GM19397 (cell line): ENCODE data around the gene MSX2.

Source experiments
- ATAC-seq: cut with Tn5 transposase; IDR thresholded peaks from one replicate; pipeline ENCODE4 v1.9.1; 2021; ENCODE audit warnings: mild to moderate bottlenecking, moderate library complexity; ENCODE audit not compliant: unreplicated experiment

Gene MSX2

DNA sequence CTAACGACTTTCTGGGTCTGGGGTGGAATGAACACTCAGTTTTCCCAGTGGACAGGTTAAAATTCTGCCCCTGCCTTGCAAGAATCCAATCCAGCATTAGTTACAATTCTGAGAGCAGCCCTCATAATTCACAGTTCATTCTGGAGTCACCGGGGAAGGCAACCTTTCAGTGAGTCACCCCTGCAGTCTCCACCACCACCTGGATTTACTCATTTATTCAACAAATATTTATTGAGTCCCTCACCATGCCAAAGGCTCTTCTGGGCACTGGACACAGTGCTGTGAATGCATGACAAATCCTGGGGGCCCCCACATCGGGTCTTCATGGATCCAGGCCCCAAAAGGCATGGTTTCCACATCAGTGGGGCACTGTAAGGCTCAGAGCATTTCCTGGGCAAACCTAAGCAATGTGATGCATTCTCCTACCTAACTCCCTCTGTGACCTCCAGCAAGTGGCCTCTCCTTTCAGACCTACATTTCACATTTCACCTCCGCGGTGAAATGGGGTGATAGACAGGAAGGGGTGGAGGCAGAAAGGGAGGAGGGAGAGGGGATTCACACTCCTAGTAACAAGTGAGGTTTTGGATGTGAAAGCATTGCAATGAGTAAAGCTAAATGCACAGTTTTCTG lies 6.4 kb upstream of the MSX2 start:
- ATAC-seq: no peak

DNA sequence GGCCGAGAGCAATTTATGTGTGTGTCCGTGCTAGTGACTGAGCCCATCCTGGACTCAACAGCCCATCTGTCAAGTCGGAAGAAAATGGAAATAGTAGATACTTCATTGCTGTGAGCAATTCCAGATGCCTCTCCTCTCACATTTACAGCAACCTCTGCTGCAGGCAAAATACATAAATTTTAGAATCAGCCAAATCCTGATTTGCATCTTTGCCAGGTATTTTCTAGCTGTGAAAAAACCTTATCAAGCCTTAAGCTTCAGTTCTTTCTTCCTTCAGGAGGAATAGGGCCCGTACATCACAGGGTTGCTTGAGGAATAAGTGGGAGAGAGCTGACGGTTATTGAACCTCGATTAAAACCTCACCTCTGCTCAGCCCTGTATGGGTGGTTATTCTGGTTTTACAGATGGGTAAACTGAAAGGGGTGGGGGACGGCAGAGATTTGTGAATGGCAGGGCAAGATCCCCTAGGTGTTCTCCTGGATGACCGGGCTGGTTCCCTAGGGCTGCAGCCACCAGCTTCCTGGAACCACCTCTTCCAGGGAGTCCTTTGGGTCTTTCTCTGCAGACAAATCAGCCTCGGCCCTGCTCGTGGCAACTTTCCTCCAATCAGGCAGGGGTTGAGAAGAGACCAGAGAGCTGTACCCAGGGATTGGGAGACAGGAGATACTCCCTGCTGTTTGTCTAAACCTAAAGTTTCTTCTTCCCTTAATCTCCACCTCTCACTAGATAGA lies 5.3 kb upstream of the MSX2 start:
- no peak for ATAC-seq

DNA sequence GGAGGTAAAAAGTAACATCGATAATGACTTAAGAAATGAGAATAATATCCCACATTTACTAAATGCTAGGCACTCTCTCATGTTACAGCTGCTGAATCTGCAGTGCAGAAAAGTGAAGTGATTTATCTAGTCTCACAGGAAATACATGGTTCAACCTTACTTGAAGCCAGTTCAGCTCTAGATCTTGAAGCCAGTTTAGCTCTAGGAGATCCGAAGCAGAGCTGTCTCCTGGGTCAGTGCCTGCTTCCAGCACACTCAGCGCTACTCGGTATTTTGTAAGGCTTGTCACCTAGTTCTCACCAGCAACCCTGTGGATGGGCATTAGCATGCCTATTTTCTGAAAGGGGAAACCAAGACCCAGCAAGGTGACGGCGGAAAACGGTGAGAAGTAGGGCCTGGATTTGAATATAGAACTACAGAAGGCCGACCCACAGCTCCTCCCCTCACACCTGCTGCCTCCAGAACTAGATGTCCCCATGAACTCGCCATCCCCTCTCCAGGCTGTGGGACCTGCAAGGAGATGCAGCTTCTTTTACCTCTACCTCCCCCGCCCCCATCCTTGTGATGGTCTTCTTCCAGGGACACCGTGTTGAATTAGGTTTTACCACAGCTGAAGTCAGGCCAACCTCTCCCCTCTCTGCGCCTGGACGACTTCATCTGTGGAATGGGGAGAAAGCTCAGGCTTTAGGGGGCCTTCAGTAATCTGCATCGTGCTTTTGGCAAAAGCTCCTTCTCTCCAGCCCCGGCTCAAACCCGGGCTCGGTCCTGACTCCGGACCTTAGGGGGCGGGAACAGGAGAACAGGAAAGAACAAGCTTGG lies 4.4 kb upstream of the MSX2 start:
- ATAC-seq: no peak

DNA sequence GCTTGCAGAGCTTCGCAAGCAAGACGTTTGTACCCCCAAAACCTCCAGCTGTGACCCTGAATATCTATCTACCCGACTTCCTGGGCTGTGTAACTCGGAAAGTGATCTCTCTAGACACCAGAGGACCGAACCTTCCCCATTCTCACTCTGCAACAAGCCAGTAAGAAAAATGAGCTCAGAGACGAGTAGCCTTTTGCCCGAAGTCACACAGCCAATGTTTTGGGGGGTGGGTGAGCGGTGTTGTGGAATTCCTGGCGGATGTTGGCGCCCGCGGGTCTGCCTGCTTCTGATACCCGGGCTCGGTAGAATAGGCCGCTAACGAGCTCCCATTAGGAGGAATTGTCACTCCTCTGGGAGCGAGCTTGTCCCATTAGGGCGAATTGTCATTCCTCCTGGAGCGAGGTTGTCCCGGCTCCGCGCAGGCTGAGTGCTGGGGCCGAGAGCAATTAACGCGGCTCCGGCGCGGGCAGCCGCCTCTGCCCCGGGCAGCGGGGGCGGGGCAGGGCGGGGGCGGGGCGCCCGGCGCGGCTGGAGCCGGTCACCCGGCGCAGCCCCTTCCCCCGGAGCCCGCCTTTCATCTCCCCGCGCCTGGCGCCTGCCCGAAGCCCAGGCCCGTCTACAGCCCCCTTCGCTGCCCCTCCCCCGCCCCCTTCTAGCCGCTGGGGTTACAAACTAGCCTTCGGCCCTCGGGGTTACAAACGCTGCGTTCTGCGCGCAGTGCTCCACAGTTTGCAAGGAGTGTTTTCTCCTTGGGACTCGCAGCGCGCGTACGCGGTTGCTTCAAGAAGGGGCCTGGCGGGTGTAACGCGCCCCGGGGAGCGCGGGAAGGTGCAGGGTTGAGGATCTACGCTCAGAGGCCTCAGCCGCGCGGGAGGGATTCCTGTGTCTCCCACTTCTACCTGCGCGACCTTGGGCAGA lies 3.5 kb upstream of the MSX2 start:
- no peak for ATAC-seq

DNA sequence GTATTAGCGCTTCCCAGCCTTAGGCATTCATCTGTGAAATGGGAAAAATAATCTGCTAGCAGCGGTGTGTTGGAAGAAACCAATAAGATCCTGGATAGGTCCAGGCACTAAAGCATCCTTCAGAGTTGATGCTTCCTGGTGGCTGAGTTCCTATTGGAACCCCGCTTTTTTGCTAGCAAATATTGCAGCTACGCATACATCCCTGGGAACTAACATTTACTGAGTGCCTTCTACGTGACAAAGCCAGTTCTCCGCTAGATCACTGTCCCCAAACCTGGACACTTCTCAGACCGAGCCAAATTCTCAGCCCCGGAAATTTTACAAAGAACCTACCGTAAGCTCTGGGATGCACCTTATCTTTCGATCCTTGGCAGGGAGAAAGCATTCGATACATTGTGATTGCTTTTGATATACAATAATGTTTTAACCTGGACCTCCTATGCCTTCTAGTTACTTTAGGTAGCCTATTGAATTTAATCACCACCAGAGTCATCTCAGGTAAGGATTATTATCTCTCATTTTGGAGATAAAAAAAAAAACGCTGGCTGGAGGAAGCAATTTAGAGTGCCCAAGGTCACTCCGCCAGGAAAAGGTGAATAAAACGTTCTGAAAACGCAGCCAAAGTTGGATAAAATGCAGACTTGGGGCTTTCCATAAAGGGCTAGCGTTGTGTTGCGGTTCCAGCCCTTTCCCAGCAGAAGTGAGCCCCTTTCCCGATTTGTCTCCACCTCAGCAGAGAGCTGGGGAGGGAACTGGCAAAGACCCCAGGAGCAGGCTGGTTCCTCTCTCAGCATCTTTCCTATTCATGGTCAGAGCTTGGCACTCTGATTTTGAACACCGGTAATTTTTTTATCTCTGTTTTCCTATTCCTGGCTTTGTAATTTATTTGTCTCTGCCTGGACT lies 2.6 kb upstream of the MSX2 start:
- ATAC-seq: no peak

DNA sequence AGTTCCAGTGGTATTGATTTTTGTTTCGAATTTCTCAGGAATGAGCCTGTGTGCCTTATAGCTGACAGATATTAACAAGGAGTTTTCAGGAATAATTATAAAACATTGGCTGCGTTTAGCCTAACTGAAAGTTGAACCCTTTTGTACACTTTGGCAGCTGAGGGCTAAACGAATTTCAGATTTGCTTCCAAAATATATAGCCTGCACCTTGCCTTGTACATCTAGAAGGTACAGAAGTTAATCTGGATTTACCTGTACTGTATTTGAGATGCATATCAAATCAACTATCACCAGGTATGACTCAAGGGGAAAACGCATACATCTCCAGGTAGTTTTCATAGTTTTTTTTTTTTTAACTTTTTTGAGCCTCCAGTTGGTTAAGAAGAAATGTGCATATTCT lies 1.9 kb upstream of the MSX2 start:
- ATAC-seq: no peak

DNA sequence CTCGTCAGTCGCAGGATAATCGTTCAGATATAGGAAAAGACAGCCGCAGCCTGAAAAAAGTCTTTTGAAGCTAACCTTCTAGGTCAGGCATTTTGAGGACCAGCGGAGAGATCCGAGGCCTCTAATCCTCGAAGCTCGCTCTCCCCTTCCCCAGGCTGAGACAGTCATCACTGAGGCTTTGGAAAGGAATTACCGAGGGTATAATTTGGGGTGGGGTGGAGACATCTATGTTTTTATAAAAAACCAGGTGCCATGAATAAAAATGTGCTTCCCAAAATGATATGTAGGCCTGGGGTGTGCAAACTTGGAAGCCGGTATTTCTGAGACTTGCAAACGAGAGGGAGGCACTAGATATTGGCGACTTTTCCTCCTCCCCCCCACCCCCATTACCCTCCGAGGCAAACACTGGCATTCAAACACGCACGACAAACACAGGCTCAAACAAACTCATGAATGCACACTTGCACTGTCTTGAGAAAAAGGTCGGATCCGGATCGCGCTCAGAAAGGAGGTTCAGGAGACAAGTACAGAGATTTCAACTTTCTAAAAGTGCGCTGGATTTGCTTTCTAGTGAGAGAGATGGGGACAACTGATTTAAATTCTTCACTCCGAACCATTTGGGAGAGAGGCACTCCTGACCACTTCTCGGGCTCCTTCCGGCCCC lies 935 bp upstream of the MSX2 start:
- ATAC-seq: no peak

DNA sequence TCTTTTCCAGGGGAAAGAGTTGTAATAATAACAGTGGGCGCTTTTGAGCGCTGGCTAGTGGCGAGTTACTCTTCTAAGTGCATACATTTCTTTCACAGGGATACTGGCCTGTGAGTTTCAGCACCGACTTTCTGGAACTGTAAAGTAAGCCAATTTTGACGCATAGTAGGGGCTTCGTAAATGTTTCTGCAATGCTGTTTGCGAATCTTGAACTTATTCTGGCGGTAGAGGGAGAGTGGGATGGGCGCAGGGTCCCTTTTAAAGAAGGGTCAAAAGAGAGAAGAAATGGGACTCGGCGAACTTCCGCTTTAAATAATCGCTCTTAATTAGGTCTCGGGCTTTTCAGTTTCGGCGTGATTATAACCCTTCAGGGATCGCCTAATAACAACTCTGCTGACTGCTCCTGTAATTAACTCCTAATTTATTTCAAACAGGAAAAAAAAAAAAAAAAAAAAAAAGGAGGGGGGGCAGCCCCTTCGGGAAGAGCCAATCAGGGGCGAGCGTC lies 351 bp upstream of the MSX2 start:
- no peak for ATAC-seq

DNA sequence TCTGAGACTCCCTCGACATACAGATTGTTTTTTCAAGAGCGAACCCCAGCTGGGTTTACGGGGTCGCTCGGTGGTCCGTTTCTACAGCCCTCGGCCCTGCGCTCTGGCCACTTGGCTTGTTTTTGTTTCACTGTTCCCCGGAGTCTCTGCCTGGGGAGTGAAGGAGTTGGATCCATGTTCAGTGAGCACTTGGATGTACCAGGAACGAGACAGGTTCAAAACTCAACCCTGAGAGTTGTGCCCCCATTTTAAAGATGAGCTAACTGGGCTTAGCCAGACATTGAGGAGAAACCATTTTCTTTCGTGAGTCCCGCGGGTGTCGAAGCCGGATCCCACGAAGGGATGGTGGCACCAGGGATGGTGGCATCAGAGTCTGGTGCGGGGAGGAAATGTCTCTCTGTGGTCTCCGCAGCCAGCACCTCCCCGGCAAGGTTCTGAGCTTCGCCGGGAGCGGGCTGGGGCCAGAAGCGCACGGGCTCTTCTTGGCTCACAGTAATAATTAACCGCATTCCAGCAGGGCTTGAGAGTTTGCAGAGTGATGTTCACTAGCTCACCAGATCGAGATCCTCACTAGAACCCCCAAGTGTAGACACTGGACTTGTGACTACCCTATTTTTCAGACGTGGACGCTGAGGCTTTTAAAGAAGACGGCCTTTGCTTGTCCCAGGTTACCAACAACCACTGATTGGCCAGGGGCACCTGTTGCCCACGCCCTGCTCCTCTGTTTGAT lies 1.0 kb downstream of the MSX2 start:
- ATAC-seq: no peak

DNA sequence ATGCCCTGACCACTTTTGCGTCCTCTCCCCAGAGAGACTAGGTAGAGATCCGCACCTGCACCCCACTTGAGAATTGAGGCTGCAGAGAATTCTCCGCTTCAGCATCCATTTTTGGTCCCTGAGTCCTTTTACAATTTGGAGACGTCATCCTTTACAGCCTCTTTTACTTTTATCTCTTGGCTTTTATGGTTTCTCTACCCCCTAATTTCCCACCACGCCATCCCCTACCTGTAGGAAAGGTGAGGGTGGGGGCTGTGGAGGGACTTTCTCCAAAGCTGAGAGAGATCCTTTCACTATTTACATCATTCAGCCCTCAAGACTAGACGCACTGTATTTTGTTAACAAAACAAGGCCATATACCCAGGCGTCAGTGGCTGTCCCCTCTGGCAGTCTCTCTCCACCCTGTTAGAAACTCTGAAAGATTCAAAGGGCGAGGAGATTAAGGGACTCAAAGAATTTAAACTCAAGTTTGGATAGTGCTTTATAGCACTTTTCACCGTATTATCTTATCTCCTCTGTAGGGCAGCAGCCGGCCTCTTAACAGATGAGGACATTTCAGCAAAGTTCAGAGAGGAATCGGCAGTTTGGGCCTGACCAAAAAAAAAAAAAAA lies 1.7 kb downstream of the MSX2 start:
- no peak for ATAC-seq

DNA sequence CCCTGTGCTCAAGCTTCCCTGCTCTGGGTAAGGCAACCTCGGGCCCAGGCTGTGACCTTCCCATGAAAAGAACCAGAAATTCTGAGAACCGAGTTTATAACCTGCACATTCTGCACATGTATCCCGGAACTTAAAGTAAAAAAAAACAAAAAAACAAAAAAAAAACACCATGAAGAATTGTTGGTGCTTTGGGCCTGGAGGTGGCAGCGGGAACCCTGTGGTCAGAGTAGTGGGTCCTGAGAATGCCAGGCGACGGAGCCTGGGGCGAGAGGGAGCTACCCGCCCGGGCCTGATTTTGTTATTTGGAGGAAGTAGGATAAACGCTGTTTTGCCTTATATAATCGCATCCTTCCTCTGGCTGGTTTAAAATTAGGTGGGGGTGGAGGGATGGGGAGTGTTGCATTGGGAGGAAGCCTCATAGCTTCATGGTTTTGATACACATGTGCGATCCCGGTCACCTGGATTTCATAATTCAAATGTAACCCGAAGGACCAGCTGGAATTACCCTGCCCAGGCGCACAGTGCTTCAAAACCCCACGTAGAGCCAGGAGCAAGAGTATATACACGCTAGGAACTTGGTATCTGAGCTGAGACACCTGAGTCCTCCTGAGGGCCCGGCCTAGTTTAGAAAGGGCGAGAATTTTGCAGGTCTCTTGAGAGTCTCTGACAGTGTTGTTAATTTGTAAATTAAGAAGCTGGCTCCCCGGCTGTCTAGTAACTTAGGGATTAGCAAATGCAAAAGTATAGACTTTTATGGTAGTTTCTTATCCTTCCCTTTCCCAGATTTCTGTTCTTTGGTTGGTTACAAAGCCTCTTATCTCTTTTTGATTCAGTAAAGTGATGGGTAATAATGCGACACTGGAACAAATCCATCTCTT lies 2.8 kb downstream of the MSX2 start:
- ATAC-seq: no peak

DNA sequence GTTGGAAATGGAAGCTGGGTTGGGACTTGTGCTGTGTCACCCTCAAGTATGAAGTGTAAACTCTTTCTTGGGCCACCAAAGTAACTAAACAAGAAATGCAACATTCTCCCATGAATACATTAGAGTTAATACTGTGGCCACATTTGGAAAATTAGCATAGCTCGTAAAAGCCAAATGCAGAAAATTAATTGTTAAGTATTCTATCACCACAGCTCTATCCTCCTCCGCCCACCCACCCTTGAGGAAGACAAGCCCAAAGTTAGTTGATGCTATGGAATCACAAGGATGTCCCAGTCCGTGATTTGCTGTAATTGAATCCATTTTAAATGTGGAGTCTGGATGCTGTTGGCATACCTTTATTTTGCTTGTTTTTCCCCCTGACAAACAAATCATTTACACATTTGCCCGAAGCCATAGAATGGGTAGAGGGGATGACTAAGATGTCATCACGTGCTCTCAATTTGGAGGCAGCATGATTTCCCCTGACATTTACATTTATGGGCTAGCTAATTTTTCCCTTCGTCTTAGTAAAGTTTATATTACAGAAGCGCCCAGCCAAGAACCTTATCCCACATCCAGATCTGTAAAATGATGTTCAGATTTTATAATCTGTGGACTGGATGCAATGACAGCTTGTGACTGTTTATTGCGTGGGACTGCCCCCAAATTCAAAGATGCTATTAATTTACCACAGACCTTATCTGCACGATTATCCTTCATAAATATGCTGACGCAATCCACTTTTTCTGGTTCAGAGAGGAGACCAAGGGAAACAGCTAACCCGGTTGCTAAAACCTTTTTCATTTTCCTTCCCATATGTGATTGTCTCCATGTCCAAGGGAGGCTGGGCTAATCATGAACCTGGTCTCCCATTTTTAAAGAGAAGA lies 3.7 kb downstream of the MSX2 start:
- ATAC-seq: no peak

DNA sequence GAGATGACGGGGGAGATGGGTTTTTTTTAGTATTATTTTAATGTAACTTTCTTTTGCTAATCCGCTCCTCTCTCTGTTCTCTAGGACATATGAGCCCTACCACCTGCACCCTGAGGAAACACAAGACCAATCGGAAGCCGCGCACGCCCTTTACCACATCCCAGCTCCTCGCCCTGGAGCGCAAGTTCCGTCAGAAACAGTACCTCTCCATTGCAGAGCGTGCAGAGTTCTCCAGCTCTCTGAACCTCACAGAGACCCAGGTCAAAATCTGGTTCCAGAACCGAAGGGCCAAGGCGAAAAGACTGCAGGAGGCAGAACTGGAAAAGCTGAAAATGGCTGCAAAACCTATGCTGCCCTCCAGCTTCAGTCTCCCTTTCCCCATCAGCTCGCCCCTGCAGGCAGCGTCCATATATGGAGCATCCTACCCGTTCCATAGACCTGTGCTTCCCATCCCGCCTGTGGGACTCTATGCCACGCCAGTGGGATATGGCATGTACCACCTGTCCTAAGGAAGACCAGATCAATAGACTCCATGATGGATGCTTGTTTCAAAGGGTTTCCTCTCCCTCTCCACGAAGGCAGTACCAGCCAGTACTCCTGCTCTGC lies 4.8 kb downstream of the MSX2 start:
- no peak for ATAC-seq

DNA sequence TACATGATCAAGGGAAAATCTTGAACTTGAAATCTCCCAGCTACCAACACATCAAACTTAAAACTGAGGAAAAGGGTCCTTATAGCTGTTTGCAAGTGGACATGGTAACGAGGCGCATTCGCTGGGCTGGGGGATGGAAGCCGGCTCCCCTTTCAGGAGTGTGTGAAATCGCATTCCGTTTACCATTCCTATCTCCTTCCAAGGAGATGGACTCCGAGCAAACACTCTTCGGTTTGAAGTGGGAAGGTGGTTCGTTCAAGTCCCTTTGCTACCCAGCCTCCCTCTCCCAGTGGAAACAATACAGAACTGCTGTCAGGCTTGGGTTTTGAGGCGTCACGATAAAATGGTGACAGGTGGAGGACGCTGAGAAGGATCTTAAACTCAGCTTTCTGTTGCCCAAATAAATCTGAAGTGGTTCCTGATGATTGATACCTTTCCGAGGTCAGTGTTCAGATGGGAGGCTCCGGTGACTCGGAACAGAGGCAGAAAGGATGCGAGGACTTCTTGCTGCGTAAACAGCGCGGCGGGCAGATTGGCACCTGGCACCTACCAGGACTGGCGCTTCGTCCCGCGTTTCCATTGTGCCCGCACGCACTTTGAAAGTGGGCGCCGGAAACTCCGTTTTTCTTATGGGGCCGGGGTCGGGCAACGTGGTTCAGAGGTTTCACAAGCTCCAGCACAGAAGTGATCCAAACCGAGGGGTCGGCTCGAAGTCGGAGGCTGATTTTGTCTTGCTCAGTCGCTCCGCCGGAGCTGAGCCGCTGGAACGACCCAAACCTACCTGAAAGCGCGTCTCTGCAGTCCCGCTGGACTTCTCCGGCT lies 7.0 kb downstream of the MSX2 start:
- ATAC-seq: no peak
